ENCODE data around the gene DCC. TPM values are rescaled to one million over a fixed set of nuclear protein-coding genes. Genes with fewer than 3 reads are reported as not detected.

DCC gene
- total RNA-seq, 1 experiment from 2014 or later, result not detected

GRCh38 chr18:53375621-53376020 is 1035.6 kb downstream of the DCC start:
- no peak overlapping the region for H3K27ac ChIP-seq (ENCODE audit: low read depth, low read length)
- H4K20me1 ChIP-seq (ENCODE audit: insufficient read depth), result no peaks in the 10 kb centered on the region
- H3K9me3 ChIP-seq (ENCODE audit: control insufficient read depth in 1 of 2, insufficient read depth in 1 of 2, low read depth in 1 of 2, low read length in 2 of 2), result peaks cover 8 to 15% of the 10 kb centered on the region in 2 experiments; a peak in 2 of 4 replicates
- no peaks in the 10 kb centered on the region for H3K27me3 ChIP-seq (ENCODE audit: insufficient read depth, low read length)
- BruUV-seq (replicated peaks), result no TSS peak
- TF ChIP-seq JUND (IDR thresholded peaks at IDR 0.05), result no peak
- TF ChIP-seq FOSL1 (IDR thresholded peaks at IDR 0.05; ENCODE audit: low read depth), result no peak
- TF ChIP-seq RAD21 (IDR thresholded peaks at IDR 0.05; ENCODE audit: low read depth), result no peak
- no peak for TF ChIP-seq ZFX (IDR thresholded peaks at IDR 0.05)
- TF ChIP-seq CBX3 (IDR thresholded peaks at IDR 0.05; ENCODE audit: low read depth), result no peak
- TF ChIP-seq ELF1 (IDR thresholded peaks at IDR 0.05; ENCODE audit: borderline replicate concordance, low read depth), result no peak
- no peak for TF ChIP-seq CEBPB (IDR thresholded peaks at IDR 0.05; ENCODE audit: low read depth)
- TF ChIP-seq EGR1 (IDR thresholded peaks at IDR 0.05; ENCODE audit: low read depth), result no peak
- no peak for TF ChIP-seq SIN3A (IDR thresholded peaks at IDR 0.05; ENCODE audit: low read depth)
- DNase-seq (ENCODE audit: low read depth, low spot score) (no peak), ATAC-seq (no peak)
- H3K9me2 ChIP-seq (ENCODE audit: insufficient read depth), result no peaks in the 10 kb centered on the region
- H3K4me3 ChIP-seq (replicated peaks in 1 of 2; ENCODE audit: low read depth in 1 of 2, low read length in 2 of 2), result no peak overlapping the region
- ChIA-PET POLR2A (no interaction called here), CTCF (no interaction called here), RAD21 (ENCODE audit: low non-redundant PET in 1 of 2, low total read pairs in 2 of 2, uncharacterized antibody in 2 of 2, unreplicated experiment in 2 of 2) (no interaction called here)
- no peaks in the 10 kb centered on the region for H3K36me3 ChIP-seq (ENCODE audit: control insufficient read depth in 1 of 2, insufficient read depth in 2 of 2, low read length in 2 of 2)
- no peaks in the 10 kb centered on the region for H3K79me2 ChIP-seq (ENCODE audit: insufficient read depth, low read length)
- intact Hi-C loops (cut with micrococcal nuclease), result no loop called here
- H2AFZ ChIP-seq (ENCODE audit: low read depth, low read length, poor library complexity, severe bottlenecking), result no peak overlapping the region
- no peak overlapping the region for H3K4me2 ChIP-seq (ENCODE audit: low read length)
- no peak overlapping the region for H3K9ac ChIP-seq (ENCODE audit: low read length)
- H3K4me1 ChIP-seq (ENCODE audit: control insufficient read depth in 1 of 2, insufficient read depth in 2 of 2, low read length in 2 of 2), result no peaks in the 10 kb centered on the region

- DNase-seq (ENCODE audit: low read depth, low spot score), result peak; percentile 19
- RAD21 ChIA-PET (ENCODE audit: low non-redundant PET in 1 of 2, low total read pairs in 2 of 2, uncharacterized antibody in 2 of 2, unreplicated experiment in 2 of 2), result no interaction called here
- CTCF ChIA-PET, result no interaction called here
- intact Hi-C loops (cut with micrococcal nuclease), result loop anchor here (10.0 kb wide), 1 partner anchor 1715 kb away; no protein-coding TSS in a partner anchor
- Histone ChIP-seq H3K27me3 (ENCODE audit: insufficient read depth, low read length) (no peaks in the 10 kb centered on the region), H3K4me3 (replicated peaks in 1 of 2; ENCODE audit: low read depth in 1 of 2, low read length in 2 of 2) (no peak overlapping the region), H3K9me3 (ENCODE audit: control insufficient read depth in 1 of 2, insufficient read depth in 1 of 2, low read depth in 1 of 2, low read length in 2 of 2) (peaks cover 4 to 10% of the 10 kb centered on the region in 2 experiments; a peak in 2 of 4 replicates), H4K20me1 (ENCODE audit: insufficient read depth) (no peaks in the 10 kb centered on the region), H2AFZ (ENCODE audit: low read depth, low read length, poor library complexity, severe bottlenecking) (no peak overlapping the region), H3K27ac (ENCODE audit: low read depth, low read length) (no peak overlapping the region), H3K4me1 (ENCODE audit: control insufficient read depth in 1 of 2, insufficient read depth in 2 of 2, low read length in 2 of 2) (no peaks in the 10 kb centered on the region), H3K9me2 (ENCODE audit: insufficient read depth) (no peaks in the 10 kb centered on the region), H3K9ac (ENCODE audit: low read length) (no peak overlapping the region), H3K4me2 (ENCODE audit: low read length) (no peak overlapping the region), H3K36me3 (ENCODE audit: control insufficient read depth in 1 of 2, insufficient read depth in 2 of 2, low read length in 2 of 2) (no peaks in the 10 kb centered on the region), H3K79me2 (ENCODE audit: insufficient read depth, low read length) (no peaks in the 10 kb centered on the region)
- BruUV-seq (replicated peaks), result no TSS peak
- TF ChIP-seq SP1 (IDR thresholded peaks at IDR 0.05; ENCODE audit: low read depth) (no peak), CTCF (IDR thresholded peaks at IDR 0.05 in 2 of 3, conservative IDR thresholded peaks at IDR 0.05 in 1 of 3; ENCODE audit: borderline replicate concordance in 1 of 3, insufficient read depth in 1 of 3, low read depth in 2 of 3, low read length in 2 of 3) (peak in 2 of 3 experiments; percentile 35 to 54; a peak in 3 of 6 replicates), RAD21 (IDR thresholded peaks at IDR 0.05; ENCODE audit: low read depth) (0 out of 2 replicates have a peak, but pooled peaks have one; percentile 5)
- POLR2A ChIA-PET, result no interaction called here
- ATAC-seq, result no peak; the same call in 1 of the 2 replicates
Observed at GRCh38 chr18:53380063-53380639, 1040.2 kb downstream of the DCC start.

Data from HCT116 (cell line).